HG02852 (cell line): ENCODE measurements around the gene EHBP1L1.

Experiments used
- ATAC-seq: cut with Tn5 transposase; IDR thresholded peaks from one replicate; pipeline ENCODE4 v1.9.1; 2021; ENCODE audit warnings: mild to moderate bottlenecking, moderate library complexity; ENCODE audit not compliant: unreplicated experiment

EHBP1L1 gene

GRCh38 chr11:65576867-65577755 is 1.3 kb downstream of the EHBP1L1 start:
- ATAC-seq, result no peak

GRCh38 chr11:65577756-65578109 is 1.9 kb downstream of the EHBP1L1 start:
- ATAC-seq, result no peak

GRCh38 chr11:65578134-65578533 is 2.3 kb downstream of the EHBP1L1 start:
- no peak for ATAC-seq

GRCh38 chr11:65578667-65579066 is 2.8 kb downstream of the EHBP1L1 start:
- no peak for ATAC-seq

GRCh38 chr11:65579291-65579690 is 3.4 kb downstream of the EHBP1L1 start:
- ATAC-seq, result no peak

- ATAC-seq, result no peak
These were observed 4.3 kb downstream of the EHBP1L1 start for GRCh38 chr11:65580031-65580692.

GRCh38 chr11:65580756-65581155 is 4.9 kb downstream of the EHBP1L1 start:
- ATAC-seq, result no peak

- ATAC-seq, result no peak
These were observed 6.1 kb downstream of the EHBP1L1 start for GRCh38 chr11:65581928-65582327.

GRCh38 chr11:65583589-65583988 is 7.7 kb downstream of the EHBP1L1 start:
- ATAC-seq, result no peak

GRCh38 chr11:65584106-65584505 is 8.3 kb downstream of the EHBP1L1 start:
- ATAC-seq, result no peak

- no peak for ATAC-seq
These were observed 8.9 kb downstream of the EHBP1L1 start for GRCh38 chr11:65584723-65585171.

GRCh38 chr11:65585396-65586246 is 9.8 kb downstream of the EHBP1L1 start:
- no peak for ATAC-seq

- ATAC-seq, result no peak
These were observed 10.4 kb downstream of the EHBP1L1 start for GRCh38 chr11:65586247-65586630.

- ATAC-seq, result no peak
These were observed 10.8 kb downstream of the EHBP1L1 start for GRCh38 chr11:65586676-65587075.

GRCh38 chr11:65588199-65589054 is 12.6 kb downstream of the EHBP1L1 start:
- ATAC-seq, result peak; percentile 76

- ATAC-seq, result no peak
These were observed 13.8 kb downstream of the EHBP1L1 start for GRCh38 chr11:65589444-65590239.

GRCh38 chr11:65590240-65590738 is 14.4 kb downstream of the EHBP1L1 start:
- ATAC-seq, result no peak

- ATAC-seq, result no peak
These were observed 16.3 kb downstream of the EHBP1L1 start for GRCh38 chr11:65591939-65592857.
